Left lung (tissue), 10 donors: Measurements from ENCODE around the gene AGT. TPM values are rescaled to one million over a fixed set of nuclear protein-coding genes. Genes with fewer than 3 reads are reported as not detected.
A peak's percentile ranks its signal among the peaks of the same experiment; 100 is the strongest.

ENCODE experiments used
- ATAC-seq: fragments of 200-7000 bp; cut with Tn5 transposase; one replicate; pipeline ENCODE4 v1.9.1; 2020; ENCODE audit warnings: moderate library complexity
- DNase-seq, 4 donors: peaks; one replicate each; pipeline ENCODE4 v3.0.0-alpha.2; 2013 to 2020
- H3K27ac ChIP-seq, 2 donors: fragments of 200-600 bp; sonication (generic) in 1 of 2; one replicate each; pipeline versions ENCODE4 v1.5.0 to v1.8.0; 2020 to 2021
- H3K27me3 ChIP-seq, 2 donors: fragments of 200-600 bp; sonication (generic) in 1 of 2; one replicate each; pipeline versions ENCODE4 v1.5.0 to v1.8.0; 2020 to 2021
- H3K36me3 ChIP-seq, 2 donors: fragments of 200-600 bp; sonication (generic) in 1 of 2; one replicate each; pipeline versions ENCODE4 v1.5.0 to v1.8.0; 2020 to 2021
- H3K4me1 ChIP-seq, 2 donors: fragments of 200-600 bp; one replicate each; pipeline ENCODE4 v1.8.0; 2021
- H3K4me3 ChIP-seq, 2 donors: fragments of 200-600 bp; sonication (generic) in 1 of 2; one replicate each; pipeline versions ENCODE4 v1.5.0 to v1.8.0; 2020 to 2021; ENCODE audit warnings: mild to moderate bottlenecking in 1 of 2
- H3K9me3 ChIP-seq, 2 donors: fragments of 200-600 bp; sonication (generic) in 1 of 2; one replicate each; pipeline versions ENCODE4 v1.5.0 to v1.8.0; 2020 to 2021
- CTCF ChIP-seq, 2 donors: fragments of 200-600 bp; sonication (generic) in 1 of 2; IDR thresholded peaks; one replicate each; pipeline versions ENCODE4 v1.5.0 to v1.8.0; 2021; ENCODE audit warnings: antibody characterized with exemption in 2 of 2
- intact Hi-C, 2 donors: fragments of 100-400 bp; cut with DNase I; formaldehyde crosslinking; loops; one replicate each; pipeline versions ENCODE4 v1.11.2 to v1.14.2; 2022
- polyA plus RNA-seq, 6 donors: library from polyadenylated mRNA; unstranded; fragments of 120-200 nt; gene quantifications; one replicate each; pipeline ENCODE4 v1.2.1, GENCODE V29; 2013; ENCODE audit not compliant: insufficient read length in 6 of 6
- total RNA-seq, 2 donors: library from RNA; stranded (reverse); fragmentation: NEBNext Ultra II Directional; extraction: Animal tissue kit (Norgen Biotek cat#: 25700); gene quantifications; one replicate each; pipeline ENCODE4 v1.2.1, GENCODE V29; 2021
- donor health status: DM: no; HTN: yes; CAD: no.
- donor health status: DM: no; HTN: no; CAD: no.

Gene AGT
- total and polyA plus RNA-seq, 8 donors = 0.28 to 2.9 (median 0.71) TPM

GRCh38 chr1:230745071-230745470 is 31.1 kb upstream of the AGT start:
- H3K4me1 ChIP-seq = no peaks in the 10 kb centered on the region
- H3K27ac ChIP-seq = no peak overlapping the region
- H3K4me3 ChIP-seq = no peak overlapping the region
- TF ChIP-seq CTCF (IDR thresholded peaks at IDR 0.05) = no peak
- ATAC-seq (no peak), DNase-seq (no peak)
- no peaks in the 10 kb centered on the region for H3K36me3 ChIP-seq
- no peaks in the 10 kb centered on the region for H3K27me3 ChIP-seq
- no peaks in the 10 kb centered on the region for H3K9me3 ChIP-seq
- intact Hi-C loops = no loop called here

GRCh38 chr1:230744382-230744781 is 30.5 kb upstream of the AGT start:
- Histone ChIP-seq H3K27me3 (no peaks in the 10 kb centered on the region), H3K4me1 (no peaks in the 10 kb centered on the region), H3K9me3 (no peaks in the 10 kb centered on the region), H3K36me3 (no peaks in the 10 kb centered on the region), H3K4me3 (no peak overlapping the region), H3K27ac (no peak overlapping the region)
- intact Hi-C loops = no loop called here
- no peak for TF ChIP-seq CTCF (IDR thresholded peaks at IDR 0.05)
- ATAC-seq = no peak
- peak in 1 of 4 donors; percentile 25 for DNase-seq

GRCh38 chr1:230743899-230744298 is 30.0 kb upstream of the AGT start:
- TF ChIP-seq CTCF (IDR thresholded peaks at IDR 0.05) = no peak
- peak in 1 of 4 donors; percentile 14 for DNase-seq
- Histone ChIP-seq H3K4me1 (no peaks in the 10 kb centered on the region), H3K4me3 (no peak overlapping the region), H3K27ac (no peak overlapping the region), H3K9me3 (no peaks in the 10 kb centered on the region), H3K27me3 (no peaks in the 10 kb centered on the region), H3K36me3 (no peaks in the 10 kb centered on the region)
- ATAC-seq = no peak
- intact Hi-C loops = no loop called here

- no peak for TF ChIP-seq CTCF (IDR thresholded peaks at IDR 0.05)
- ATAC-seq (no peak), DNase-seq (no peak)
- Histone ChIP-seq H3K27me3 (no peaks in the 10 kb centered on the region), H3K4me3 (no peak overlapping the region), H3K27ac (no peak overlapping the region), H3K36me3 (no peaks in the 10 kb centered on the region), H3K9me3 (no peaks in the 10 kb centered on the region), H3K4me1 (no peaks in the 10 kb centered on the region)
- intact Hi-C loops = no loop called here
These were observed 25.8 kb upstream of the AGT start for GRCh38 chr1:230739564-230740290.

- TF ChIP-seq CTCF (IDR thresholded peaks at IDR 0.05) = no peak
- Histone ChIP-seq H3K27me3 (no peaks in the 10 kb centered on the region), H3K36me3 (no peaks in the 10 kb centered on the region), H3K27ac (no peak overlapping the region), H3K4me3 (no peak overlapping the region), H3K9me3 (no peaks in the 10 kb centered on the region), H3K4me1 (no peaks in the 10 kb centered on the region)
- intact Hi-C loops = no loop called here
- ATAC-seq (no peak), DNase-seq (no peak)
These were observed 23.8 kb upstream of the AGT start for GRCh38 chr1:230737622-230738262.
